Activated CD4-positive, alpha-beta memory T cell treated with anti-CD3 and anti-CD28 coated beads for 36 hours (primary cell): Measurements from ENCODE around the gene VARS2. TPM values are rescaled to one million over a fixed set of nuclear protein-coding genes. Genes with fewer than 3 reads are reported as not detected.

Experiments used
- CTCF ChIA-PET: fragments of 350-600 bp; sonication (Branson Sonifier 250); formaldehyde crosslinking; loops from one replicate; lab custom pipeline; 2021; ENCODE audit warnings: antibody characterized with exemption, inconsistent platforms; lab: Charles Lee
- POLR2A ChIA-PET: fragments of 350-600 bp; sonication (Branson Sonifier 250); formaldehyde crosslinking; loops from one replicate; lab custom pipeline; 2021; ENCODE audit warnings: antibody characterized with exemption; lab: Charles Lee
- DNase-seq: peaks from one replicate; pipeline ENCODE4 v3.0.0-alpha.2; 2020
- H3K27ac Mint-ChIP-seq: one replicate; pipeline ENCODE4 v1.8.0; 2021; ENCODE audit warnings: mixed read lengths
- H3K27me3 Mint-ChIP-seq: one replicate; pipeline ENCODE4 v1.8.0; 2021; ENCODE audit warnings: mixed read lengths
- H3K36me3 Mint-ChIP-seq: one replicate; pipeline ENCODE4 v1.8.0; 2021; ENCODE audit warnings: mixed read lengths
- H3K4me1 Mint-ChIP-seq: one replicate; pipeline ENCODE4 v1.8.0; 2021; ENCODE audit warnings: low read depth, mixed read lengths
- H3K4me3 Mint-ChIP-seq: one replicate; pipeline ENCODE4 v1.8.0; 2021; ENCODE audit warnings: mild to moderate bottlenecking, mixed read lengths
- H3K9me3 Mint-ChIP-seq: one replicate; pipeline ENCODE4 v1.8.0; 2021; ENCODE audit warnings: mixed read lengths
- intact Hi-C: fragments of 100-400 bp; cut with micrococcal nuclease; formaldehyde crosslinking; loops from one replicate; pipeline ENCODE4 v1.15.1; 2023
- total RNA-seq, 2 experiments: library from RNA; stranded (reverse); gene quantifications; one replicate each; pipeline ENCODE4 v1.2.3, GENCODE V29; 2021

Gene VARS2
- total RNA-seq, 2 experiments from 2014 or later = 56.9 to 68.9 TPM

- Mint-ChIP-seq H3K4me3 (no peak overlapping the region), H3K27ac (peak overlapping the region; percentile 30), H3K27me3 (no peaks in the 10 kb centered on the region), H3K9me3 (no peaks in the 10 kb centered on the region), H3K4me1 (peaks cover 30% of the 10 kb centered on the region), H3K36me3 (no peaks in the 10 kb centered on the region)
- intact Hi-C loops = no loop called here
- CTCF ChIA-PET = interaction anchor here (0.8 to 6.1 kb wide), 8 partner anchors 34 to 208 kb away, joined by 3 to 37 read pairs (median 5); partner anchors contain the start of gene VARS2
- POLR2A ChIA-PET = interaction anchor here (0.8 kb wide), 1 partner anchor 34 kb away, joined by 3 read pairs; the partner anchor contains the start of gene VARS2
- DNase-seq = no peak
These were observed 34.2 kb upstream of the VARS2 start for GRCh38 chr6:30879684-30880427.

DNA sequence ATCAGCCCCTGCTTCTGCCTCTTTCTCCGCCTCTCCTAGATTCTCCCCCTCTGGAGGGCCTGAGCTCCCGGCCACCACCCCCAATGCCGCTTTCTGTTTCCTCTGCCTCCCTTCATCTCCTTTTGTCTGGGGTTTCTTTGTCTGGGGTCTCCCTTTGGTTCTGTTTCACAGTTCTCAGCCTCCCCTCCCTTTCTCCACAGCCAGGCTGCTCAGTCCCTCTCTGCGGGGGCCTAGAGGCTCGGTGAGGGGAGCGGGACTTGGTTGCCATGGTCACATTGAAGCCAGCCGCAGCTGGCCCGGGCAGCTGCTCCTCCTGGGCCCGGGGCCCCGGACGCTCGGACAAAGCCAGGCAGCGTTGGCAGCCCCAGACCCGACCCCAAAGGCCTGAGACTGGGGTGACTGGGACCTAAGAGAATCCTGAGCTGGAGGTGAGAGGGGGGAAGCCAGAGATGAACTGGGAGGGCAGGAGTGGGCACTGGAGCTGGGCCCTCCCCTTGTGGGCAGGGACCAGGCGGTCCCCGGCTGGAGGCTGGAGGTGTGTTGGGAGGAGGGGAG, 33.3 kb upstream of the VARS2 start:
- Mint-ChIP-seq H3K36me3 (no peaks in the 10 kb centered on the region), H3K9me3 (no peaks in the 10 kb centered on the region), H3K4me3 (no peak overlapping the region), H3K4me1 (peaks cover 38% of the 10 kb centered on the region), H3K27me3 (no peaks in the 10 kb centered on the region), H3K27ac (no peak overlapping the region)
- no peak for DNase-seq
- ChIA-PET CTCF (interaction anchor here (0.8 to 6.1 kb wide), 7 partner anchors 52 to 207 kb away, joined by 3 to 37 read pairs (median 4); no protein-coding TSS in a partner anchor), POLR2A (interaction anchor here (0.8 kb wide), 1 partner anchor 33 kb away, joined by 3 read pairs; the partner anchor contains the start of gene VARS2)
- intact Hi-C loops = no loop called here

GRCh38 chr6:30881392-30882203, 32.4 kb upstream of the VARS2 start:
- Mint-ChIP-seq H3K27me3 (no peaks in the 10 kb centered on the region), H3K9me3 (no peaks in the 10 kb centered on the region), H3K27ac (no peak overlapping the region), H3K4me1 (peaks cover 39% of the 10 kb centered on the region), H3K4me3 (no peak overlapping the region), H3K36me3 (no peaks in the 10 kb centered on the region)
- no peak for DNase-seq
- ChIA-PET CTCF (interaction anchor here (0.9 to 6.1 kb wide), 6 partner anchors 53 to 206 kb away, joined by 3 to 37 read pairs (median 4); no protein-coding TSS in a partner anchor), POLR2A (interaction anchor here (0.6 kb wide), 1 partner anchor 404 kb away, joined by 4 read pairs; no protein-coding TSS in a partner anchor)
- intact Hi-C loops = no loop called here

DNA sequence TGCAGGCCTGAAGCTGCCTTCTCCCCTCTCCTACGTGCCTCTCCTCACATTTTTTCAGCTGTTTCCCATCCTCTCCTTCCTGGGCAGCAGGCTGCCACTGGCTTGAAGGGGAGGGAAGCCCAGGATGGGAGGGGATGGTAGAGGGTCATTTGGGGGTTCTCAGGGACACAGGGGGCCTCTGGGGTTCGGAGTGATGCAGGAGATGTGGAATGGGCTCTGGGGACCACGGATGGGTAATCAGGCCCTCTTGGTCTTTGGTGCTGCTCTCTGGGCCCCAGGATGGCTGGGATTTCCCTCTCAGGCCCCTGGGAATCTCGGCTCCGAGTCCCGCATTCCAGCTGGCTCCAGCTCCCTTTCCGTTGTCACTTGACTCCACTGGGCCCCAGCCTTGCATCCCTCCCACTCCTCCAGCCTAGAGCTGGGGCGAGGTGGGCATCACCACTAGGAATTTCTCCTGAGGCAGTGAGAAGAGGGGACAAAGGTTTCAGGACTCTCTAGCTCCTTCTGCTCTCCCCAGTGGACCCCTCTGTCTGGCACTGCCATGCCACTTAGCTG, 31.8 kb upstream of the VARS2 start:
- Mint-ChIP-seq H3K27me3 (no peaks in the 10 kb centered on the region), H3K4me1 (peaks cover 34% of the 10 kb centered on the region), H3K27ac (no peak overlapping the region), H3K4me3 (no peak overlapping the region), H3K36me3 (no peaks in the 10 kb centered on the region), H3K9me3 (no peaks in the 10 kb centered on the region)
- ChIA-PET CTCF (interaction anchor here (0.9 to 1.2 kb wide), 3 partner anchors 54 to 197 kb away, joined by 3 to 5 read pairs (median 4); no protein-coding TSS in a partner anchor), POLR2A (interaction anchor here (0.6 to 0.8 kb wide), 2 partner anchors 146 to 403 kb away, joined by 4 to 6 read pairs; no protein-coding TSS in a partner anchor)
- no peak for DNase-seq
- intact Hi-C loops = no loop called here

- CTCF ChIA-PET = interaction anchor here (0.9 to 1.7 kb wide), 4 partner anchors 54 to 196 kb away, joined by 3 to 7 read pairs (median 4); no protein-coding TSS in a partner anchor
- DNase-seq = peak; percentile 37
- Mint-ChIP-seq H3K27me3 (no peaks in the 10 kb centered on the region), H3K9me3 (no peaks in the 10 kb centered on the region), H3K4me1 (peaks cover 28% of the 10 kb centered on the region), H3K27ac (peak overlapping the region; percentile 2), H3K36me3 (no peaks in the 10 kb centered on the region), H3K4me3 (peak overlapping the region; percentile 66)
- POLR2A ChIA-PET = interaction anchor here (0.6 to 0.8 kb wide), 2 partner anchors 146 to 403 kb away, joined by 4 to 6 read pairs; no protein-coding TSS in a partner anchor
- intact Hi-C loops = no loop called here
These were observed 31.0 kb upstream of the VARS2 start for GRCh38 chr6:30882759-30883684.

DNA sequence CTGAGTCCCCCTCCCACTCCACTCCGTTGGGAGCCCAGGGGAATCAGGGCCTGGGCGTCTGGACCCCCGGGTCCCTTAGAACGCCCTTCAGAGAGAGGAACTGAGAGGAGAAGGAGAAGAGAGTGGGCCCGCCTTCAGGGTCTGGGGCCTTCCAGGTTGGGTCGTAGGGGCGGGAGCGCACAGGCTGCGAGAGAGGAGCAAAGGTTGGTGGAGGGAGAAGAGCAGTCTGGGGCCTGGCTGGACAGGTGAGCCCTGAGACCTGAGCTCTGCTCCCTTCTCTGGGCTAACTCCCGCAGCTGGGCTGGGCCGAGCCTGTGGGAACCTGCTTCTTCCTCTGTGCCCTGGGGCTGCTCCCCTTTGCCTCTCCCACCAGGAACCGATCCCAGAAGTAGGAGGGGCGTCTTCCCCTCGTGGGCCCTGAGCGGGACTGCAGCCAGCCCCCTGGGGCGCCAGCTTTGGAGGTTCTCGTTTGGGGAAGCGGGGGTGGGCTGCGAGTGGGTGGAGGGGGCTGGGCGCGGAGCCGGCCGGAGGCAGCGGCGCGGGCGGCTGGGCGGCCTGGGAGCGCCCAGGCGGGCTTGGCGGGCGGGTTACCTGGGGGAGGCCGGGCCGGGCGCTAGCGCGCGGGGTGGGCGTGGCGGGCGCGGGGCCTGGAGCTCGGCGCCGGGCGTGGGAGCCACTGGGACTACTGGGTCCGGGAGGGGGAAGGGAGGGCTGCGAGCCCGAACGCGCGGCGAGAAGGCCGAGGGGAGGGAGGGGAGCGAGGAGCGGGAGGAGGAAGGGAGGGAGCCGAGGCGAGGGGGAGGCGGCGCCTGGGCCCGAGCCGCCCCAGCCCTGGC, 30.1 kb upstream of the VARS2 start, which contains the start of gene DDR1:
TSS of gene DDR1 (plus strand) at position 835 of the 836 bp plus-strand sequence. CDS start 4,211 bp downstream, outside the sequence.
- H3K27ac Mint-ChIP-seq = no peak within 1 kb of the TSS
- H3K4me1 Mint-ChIP-seq = peaks cover 25% of the 10 kb centered on the region
- H3K27me3 Mint-ChIP-seq = no peaks in the 10 kb centered on the region
- H3K36me3 Mint-ChIP-seq = no peaks in the 10 kb centered on the region
- H3K4me3 Mint-ChIP-seq = peak within 1 kb of the TSS; percentile 70
- no peaks in the 10 kb centered on the region for H3K9me3 Mint-ChIP-seq
- POLR2A ChIA-PET = interaction anchor here (0.7 to 1.0 kb wide), 3 partner anchors 30 to 55 kb away, joined by 3 to 4 read pairs (median 3); partner anchors contain the start of gene VARS2
- DNase-seq = peak; percentile 61
- CTCF ChIA-PET = interaction anchor here (0.6 to 1.7 kb wide), 5 partner anchors 55 to 203 kb away, joined by 3 to 11 read pairs (median 6); no protein-coding TSS in a partner anchor
- intact Hi-C loops = no loop called here

DNA sequence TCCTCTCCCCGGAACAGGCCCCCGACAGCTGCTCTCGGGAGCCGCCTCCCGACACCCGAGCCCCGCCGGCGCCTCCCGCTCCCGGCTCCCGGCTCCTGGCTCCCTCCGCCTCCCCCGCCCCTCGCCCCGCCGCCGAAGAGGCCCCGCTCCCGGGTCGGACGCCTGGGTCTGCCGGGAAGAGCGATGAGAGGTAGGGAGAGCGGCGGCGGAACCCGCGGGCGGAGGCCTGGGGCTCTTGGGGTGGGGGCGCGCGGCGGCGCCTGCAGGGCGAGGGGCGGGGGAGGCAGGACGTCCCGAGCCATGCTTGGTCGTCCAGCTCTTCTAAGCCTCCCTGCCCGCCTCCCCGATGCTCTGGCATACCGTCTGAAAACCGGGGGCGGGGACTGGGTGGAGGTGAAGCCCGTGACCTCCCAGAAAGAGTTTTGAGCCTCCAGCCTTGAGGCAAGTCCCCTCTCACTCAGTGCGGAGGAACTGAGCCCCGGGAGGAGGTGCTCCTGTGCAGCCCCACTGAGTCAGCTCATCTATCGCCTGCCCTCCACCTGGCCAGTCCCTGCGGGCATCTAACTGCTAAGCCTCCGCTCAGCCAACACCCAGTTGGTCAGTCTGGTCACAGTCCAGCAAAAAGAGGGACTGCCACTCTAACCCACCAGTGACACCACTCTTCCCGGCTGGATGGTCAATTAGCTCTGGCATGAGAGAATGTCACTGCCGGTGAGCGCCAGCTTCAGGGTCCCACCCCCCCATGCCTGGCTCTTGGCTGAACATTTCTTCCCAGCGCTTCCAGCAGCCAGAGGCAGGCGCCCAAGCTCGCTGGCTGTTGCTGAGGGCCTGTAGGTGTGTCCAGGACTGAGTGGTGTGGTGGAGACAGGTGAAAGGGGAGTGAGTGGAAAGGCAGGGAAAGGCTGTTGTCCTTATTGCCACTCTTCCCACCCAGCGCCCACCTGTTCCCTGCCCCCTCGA, 29.2 kb upstream of the VARS2 start:
- Mint-ChIP-seq H3K4me1 (peaks cover 25% of the 10 kb centered on the region), H3K4me3 (peak overlapping the region; percentile 70), H3K9me3 (no peaks in the 10 kb centered on the region), H3K36me3 (no peaks in the 10 kb centered on the region), H3K27ac (no peak overlapping the region), H3K27me3 (no peaks in the 10 kb centered on the region)
- ChIA-PET CTCF (interaction anchor here (0.6 to 1.7 kb wide), 7 partner anchors 56 to 205 kb away, joined by 3 to 11 read pairs (median 4); no protein-coding TSS in a partner anchor), POLR2A (interaction anchor here (0.7 to 1.0 kb wide), 3 partner anchors 29 to 56 kb away, joined by 3 to 4 read pairs (median 3); partner anchors contain the start of gene VARS2)
- intact Hi-C loops = no loop called here
- DNase-seq = peak; percentile 66

GRCh38 chr6:30885481-30885998, 28.5 kb upstream of the VARS2 start:
- peak overlapping the region; percentile 70 for H3K4me3 Mint-ChIP-seq
- no peak overlapping the region for H3K27ac Mint-ChIP-seq
- DNase-seq = no peak
- no peaks in the 10 kb centered on the region for H3K9me3 Mint-ChIP-seq
- ChIA-PET CTCF (interaction anchor here (1.2 to 1.5 kb wide), 2 partner anchors 155 to 206 kb away, joined by 3 read pairs; no protein-coding TSS in a partner anchor), POLR2A (no interaction called here)
- intact Hi-C loops = no loop called here
- H3K36me3 Mint-ChIP-seq = no peaks in the 10 kb centered on the region
- H3K27me3 Mint-ChIP-seq = no peaks in the 10 kb centered on the region
- H3K4me1 Mint-ChIP-seq = peaks cover 25% of the 10 kb centered on the region
